Transverse colon (tissue), 4 donors: ENCODE results near the gene CXXC4. TPM values are rescaled to one million over a fixed set of nuclear protein-coding genes. Genes with fewer than 3 reads are reported as not detected.

Experiments
- DNase-seq: peaks from one replicate; pipeline ENCODE4 v3.0.0-alpha.2; 2019
- H3K27ac ChIP-seq, 4 donors: fragments of 200-600 bp; sonication (generic); 2 replicates each; pipeline ENCODE4 v1.5.1; 2016 to 2018; ENCODE audit warnings: inconsistent platforms in 4 of 4
- H3K27me3 ChIP-seq: fragments of 200-600 bp; sonication (generic); 2 replicates; pipeline ENCODE4 v1.5.1; 2017; ENCODE audit warnings: inconsistent platforms
- H3K36me3 ChIP-seq, 4 donors: fragments of 200-600 bp; sonication (generic); 2 replicates each; pipeline ENCODE4 v1.5.1; 2017 to 2019; ENCODE audit warnings: inconsistent platforms in 4 of 4
- H3K4me1 ChIP-seq, 4 donors: fragments of 200-600 bp; sonication (generic); 2 replicates each; pipeline ENCODE4 v1.5.1; 2017 to 2020; ENCODE audit warnings: inconsistent platforms in 4 of 4
- H3K4me3 ChIP-seq, 4 donors: fragments of 200-600 bp; sonication (generic); 1 replicate in 1 of 4; 2 replicates in 3 of 4; pipeline versions ENCODE4 v1.5.1 to v1.6.1; 2017 to 2019; ENCODE audit warnings: inconsistent platforms in 4 of 4
- H3K9me3 ChIP-seq, 2 donors: fragments of 200-600 bp; sonication (generic); 2 replicates each; pipeline ENCODE4 v1.5.1; 2017 to 2019; ENCODE audit warnings: inconsistent platforms in 2 of 2
- EP300 ChIP-seq: sonication (generic); formaldehyde crosslinking; IDR thresholded peaks from one replicate; pipeline ENCODE4 v1.6.1; 2017; ENCODE audit warnings: antibody characterized with exemption, low read depth
- POLR2A ChIP-seq: fragments of 450-650 bp; IDR thresholded peaks from one replicate; pipeline ENCODE4 v1.6.1; 2016; ENCODE audit warnings: antibody characterized with exemption, mild to moderate bottlenecking, moderate library complexity
- POLR2AphosphoS5 ChIP-seq, 3 donors: sonication (generic); formaldehyde crosslinking; IDR thresholded peaks; one replicate each; pipeline ENCODE4 v1.6.1; 2016; ENCODE audit warnings: antibody characterized with exemption in 3 of 3
- whole genome bisulfite sequencing, 2 donors: methylation state at CpG; one replicate each; pipeline ENCODE4 v1.1.5; 2018; ENCODE audit warnings: low coverage in 1 of 2; 5-methylcytosine and 5-hydroxymethylcytosine counted together
- in situ Hi-C, 4 donors: fragments of 200-750 bp; cut with MboI; loops; one replicate each; pipeline versions ENCODE4 v1.15.0 to v1.15.1; 2017; ENCODE audit warnings: low sequenced_read_pairs in 3 of 4, low pct_ligation_motif_present in 1 of 4, low pct_unique_long_range_greater_than_20kb in 1 of 4
- intact Hi-C: fragments of 100-400 bp; cut with DNase I; formaldehyde crosslinking; loops from one replicate; pipeline ENCODE4 v1.15.1; 2023; ENCODE audit warnings: low total_unique reads
- total RNA-seq, 4 donors: library from RNA; depleted of rRNA; stranded (reverse); fragments of >200 nt; gene quantifications; one replicate each; pipeline ENCODE4 v1.1.0, GENCODE V29; 2016
- TF ChIP-seq, protein P1 (sequence below), 5 experiments: fragments of 200-600 bp in 3 of 5; fragments of 450-650 bp in 2 of 5; sonication (generic) in 3 of 5; IDR thresholded peaks; 1 replicate in 2 of 5; 2 replicates in 3 of 5; pipeline ENCODE4 v1.5.1; 2016 to 2017; ENCODE audit warnings: antibody characterized with exemption in 5 of 5, inconsistent platforms in 3 of 5, mild to moderate bottlenecking in 2 of 5, moderate library complexity in 1 of 5

The CXXC4 gene
- total RNA-seq, 4 donors from 2014 or later, result 0.96 to 1.7 TPM; not detected in 2

DNA sequence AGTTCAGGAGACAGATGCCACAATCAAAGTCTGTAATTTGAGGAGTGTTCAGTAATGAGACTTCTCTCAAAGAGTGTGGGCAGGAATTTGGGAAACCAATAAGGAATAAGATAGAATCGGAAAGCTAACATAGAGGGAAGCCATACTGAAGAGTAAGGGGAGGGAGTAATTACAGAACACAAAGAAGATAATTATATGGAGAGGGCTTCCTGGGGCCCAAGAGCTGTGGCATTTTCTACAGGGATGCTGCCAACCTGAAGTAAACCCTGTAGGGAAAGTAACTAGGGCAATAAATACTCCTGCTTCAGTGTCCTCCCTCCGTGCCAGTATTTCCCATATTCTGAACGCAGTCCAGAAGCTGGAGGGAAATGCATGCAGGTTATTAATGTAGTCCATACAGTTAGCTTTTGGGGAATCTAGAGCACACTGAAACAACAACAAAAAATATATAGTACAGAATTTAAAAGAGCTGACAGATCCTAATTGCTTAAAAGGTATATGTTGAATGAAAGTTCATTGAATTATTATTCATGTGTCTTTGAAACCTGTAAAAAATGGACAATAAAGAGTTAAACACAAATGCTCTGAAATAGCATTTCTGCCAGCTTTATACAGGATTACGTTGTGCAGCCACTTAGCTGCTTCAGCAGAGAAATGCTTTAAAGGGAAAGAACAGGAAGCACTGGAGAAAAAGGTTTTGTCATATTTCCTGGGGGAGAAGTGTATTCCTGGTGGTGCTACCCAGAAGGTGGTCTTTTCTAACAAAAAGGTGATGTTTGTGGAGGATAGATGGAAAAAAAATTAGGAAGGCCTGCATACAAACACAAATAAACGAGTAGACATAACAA is 48.0 kb downstream of the CXXC4 start:
- Histone ChIP-seq H3K4me1 (peaks cover 0 to 9% (median 0%) of the 10 kb centered on the region in 4 donors), H3K36me3 (no peaks in the 10 kb centered on the region), H3K27me3 (no peaks in the 10 kb centered on the region), H3K27ac (no peak overlapping the region), H3K4me3 (no peak overlapping the region), H3K9me3 (no peaks in the 10 kb centered on the region)
- in situ Hi-C loops, result no loop called here
- no peak for DNase-seq
- 40 to 42% methylated on average over 5 of the region's 5 CpGs for WGBS, 2 donors
- intact Hi-C loops, result no loop called here
- TF ChIP-seq, protein P1, sequence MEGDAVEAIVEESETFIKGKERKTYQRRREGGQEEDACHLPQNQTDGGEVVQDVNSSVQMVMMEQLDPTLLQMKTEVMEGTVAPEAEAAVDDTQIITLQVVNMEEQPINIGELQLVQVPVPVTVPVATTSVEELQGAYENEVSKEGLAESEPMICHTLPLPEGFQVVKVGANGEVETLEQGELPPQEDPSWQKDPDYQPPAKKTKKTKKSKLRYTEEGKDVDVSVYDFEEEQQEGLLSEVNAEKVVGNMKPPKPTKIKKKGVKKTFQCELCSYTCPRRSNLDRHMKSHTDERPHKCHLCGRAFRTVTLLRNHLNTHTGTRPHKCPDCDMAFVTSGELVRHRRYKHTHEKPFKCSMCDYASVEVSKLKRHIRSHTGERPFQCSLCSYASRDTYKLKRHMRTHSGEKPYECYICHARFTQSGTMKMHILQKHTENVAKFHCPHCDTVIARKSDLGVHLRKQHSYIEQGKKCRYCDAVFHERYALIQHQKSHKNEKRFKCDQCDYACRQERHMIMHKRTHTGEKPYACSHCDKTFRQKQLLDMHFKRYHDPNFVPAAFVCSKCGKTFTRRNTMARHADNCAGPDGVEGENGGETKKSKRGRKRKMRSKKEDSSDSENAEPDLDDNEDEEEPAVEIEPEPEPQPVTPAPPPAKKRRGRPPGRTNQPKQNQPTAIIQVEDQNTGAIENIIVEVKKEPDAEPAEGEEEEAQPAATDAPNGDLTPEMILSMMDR (IDR thresholded peaks at IDR 0.05), result no peak
- TF ChIP-seq EP300, result no peak
- no peak for TF ChIP-seq POLR2A
- no peak for TF ChIP-seq POLR2AphosphoS5 (IDR thresholded peaks at IDR 0.05)

DNA sequence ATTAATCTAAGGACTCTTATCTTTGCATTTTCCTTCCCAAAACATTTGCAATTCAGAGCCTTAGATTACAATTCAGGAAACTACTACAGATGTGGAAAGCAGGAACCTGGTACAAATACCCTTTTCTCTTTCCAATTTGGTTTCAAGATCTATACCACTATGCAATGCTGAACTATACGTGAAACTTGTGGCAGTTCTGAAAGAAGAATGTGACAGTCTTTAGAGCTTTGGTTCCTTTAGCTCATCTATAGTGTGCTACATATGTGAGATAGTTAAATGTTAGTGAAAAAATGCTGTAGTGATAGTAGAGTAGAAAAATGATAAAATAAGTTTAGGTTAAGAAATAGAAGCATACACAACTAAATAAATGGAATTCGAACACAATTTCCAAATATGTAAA is 50.0 kb downstream of the CXXC4 start:
- H3K36me3 ChIP-seq, result no peaks in the 10 kb centered on the region
- intact Hi-C loops (no loop called here), in situ Hi-C loops (no loop called here)
- H3K9me3 ChIP-seq, result no peaks in the 10 kb centered on the region
- no peak overlapping the region for H3K27ac ChIP-seq
- 74 to 86% methylated on average over 2 of the region's 2 CpGs for WGBS, 2 donors
- TF ChIP-seq, protein P1 (IDR thresholded peaks at IDR 0.05), result no peak
- TF ChIP-seq EP300 (no peak), POLR2A (no peak), POLR2AphosphoS5 (IDR thresholded peaks at IDR 0.05) (no peak)
- peaks cover 0 to 5% (median 0%) of the 10 kb centered on the region in 4 donors for H3K4me1 ChIP-seq
- H3K27me3 ChIP-seq, result no peaks in the 10 kb centered on the region
- no peak for DNase-seq
- no peak overlapping the region for H3K4me3 ChIP-seq

DNA sequence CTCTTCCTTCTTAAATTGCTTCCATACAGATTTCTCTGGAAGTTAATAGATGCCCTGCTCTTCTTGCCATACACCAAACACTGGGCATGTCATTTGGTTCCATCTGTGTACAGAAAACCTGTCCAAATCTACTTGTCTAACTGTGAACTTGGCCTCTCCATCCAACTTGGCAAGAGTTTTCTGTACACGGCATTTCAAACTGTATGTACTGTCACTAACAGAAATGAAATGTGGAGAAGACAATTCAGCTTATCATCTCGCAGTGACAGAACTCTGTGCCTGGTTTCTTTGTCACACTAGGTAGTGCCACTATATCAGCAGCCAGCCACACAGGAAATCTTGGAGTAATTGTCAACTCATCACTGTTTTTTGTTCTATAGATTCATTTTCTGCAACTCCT is 58.2 kb downstream of the CXXC4 start:
- no peaks in the 10 kb centered on the region for H3K36me3 ChIP-seq
- H3K9me3 ChIP-seq, result no peaks in the 10 kb centered on the region
- intact Hi-C loops, result no loop called here
- no peaks in the 10 kb centered on the region for H3K27me3 ChIP-seq
- H3K4me3 ChIP-seq, result no peak overlapping the region
- H3K4me1 ChIP-seq, result no peaks in the 10 kb centered on the region
- TF ChIP-seq POLR2AphosphoS5 (IDR thresholded peaks at IDR 0.05) (no peak), POLR2A (no peak), EP300 (no peak)
- TF ChIP-seq, protein P1 (IDR thresholded peaks at IDR 0.05), result no peak
- in situ Hi-C loops, result no loop called here
- H3K27ac ChIP-seq, result no peak overlapping the region
- no peak for DNase-seq
- 71 to 79% methylated on average over 1 to 2 of the region's 2 CpGs for WGBS, 2 donors

DNA sequence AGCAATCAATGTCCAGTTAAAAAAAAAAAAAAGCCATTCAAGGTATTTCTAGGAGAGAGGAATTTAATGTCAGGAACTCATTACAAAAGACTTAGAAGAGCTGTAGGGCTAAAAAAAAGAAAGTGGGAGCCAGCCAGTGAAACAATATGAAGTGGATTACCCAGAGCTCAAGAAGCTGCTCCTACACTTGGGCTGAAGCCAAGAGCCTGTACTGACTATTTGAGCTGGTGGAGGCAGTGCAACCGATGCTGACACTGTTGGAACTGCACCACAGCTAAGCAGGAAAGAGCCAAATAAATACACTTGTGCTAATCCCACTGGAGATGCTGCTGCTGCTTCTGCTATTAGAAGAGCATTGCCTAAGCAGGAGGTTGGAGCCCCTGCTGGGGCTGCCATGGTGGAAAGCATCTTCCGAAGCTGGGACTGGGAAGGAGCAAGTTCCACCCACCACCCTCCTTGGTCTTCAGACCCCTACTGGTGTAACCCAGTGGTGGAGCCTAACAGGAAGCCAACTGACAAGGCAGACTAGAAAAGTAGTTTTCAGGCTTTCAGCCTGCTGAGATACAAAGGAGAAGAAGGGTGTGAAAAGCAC is 65.4 kb downstream of the CXXC4 start:
- WGBS, 2 donors, result 25 to 87% methylated on average over 1 to 2 of the region's 2 CpGs
- Histone ChIP-seq H3K9me3 (no peaks in the 10 kb centered on the region), H3K27ac (no peak overlapping the region), H3K4me1 (peaks cover 0 to 4% (median 0%) of the 10 kb centered on the region in 4 donors), H3K4me3 (no peak overlapping the region), H3K27me3 (no peaks in the 10 kb centered on the region), H3K36me3 (no peaks in the 10 kb centered on the region)
- in situ Hi-C loops (no loop called here), intact Hi-C loops (no loop called here)
- DNase-seq, result no peak
- TF ChIP-seq, protein P1 (IDR thresholded peaks at IDR 0.05), result no peak
- no peak for TF ChIP-seq POLR2A
- TF ChIP-seq EP300, result no peak
- no peak for TF ChIP-seq POLR2AphosphoS5 (IDR thresholded peaks at IDR 0.05)
